HG03045 (cell line): ENCODE data around the gene EXOC6B.

Experiments
- ATAC-seq: cut with Tn5 transposase; IDR thresholded peaks from one replicate; pipeline ENCODE4 v1.9.1; 2021; ENCODE audit warnings: mild to moderate bottlenecking, moderate library complexity; ENCODE audit not compliant: unreplicated experiment

EXOC6B gene

DNA sequence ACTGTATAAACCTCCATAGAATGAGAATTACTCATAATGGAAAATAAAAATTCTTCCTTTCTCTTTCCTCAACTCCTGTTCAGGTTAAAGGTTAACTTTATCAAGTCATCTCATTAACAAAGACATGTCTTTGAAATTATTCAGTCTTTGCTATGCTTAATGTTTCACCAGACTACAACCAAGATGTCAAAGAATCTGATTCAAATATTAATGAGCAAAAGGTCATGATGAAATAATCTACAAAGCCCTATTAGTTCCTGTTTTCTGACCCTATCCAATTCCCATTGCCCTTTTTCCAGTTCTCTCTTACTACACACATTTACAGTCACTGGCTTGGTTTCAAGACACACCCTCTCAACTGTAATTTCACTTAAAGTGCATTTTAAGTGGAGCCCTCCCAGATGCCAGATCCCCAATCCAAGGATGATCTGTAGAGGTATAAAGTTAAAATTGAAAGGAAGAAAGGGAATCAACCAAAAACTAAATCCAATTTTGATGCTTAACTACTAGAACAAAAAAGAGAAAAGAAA lies 431.2 kb downstream of the EXOC6B start:
- ATAC-seq, result no peak

DNA sequence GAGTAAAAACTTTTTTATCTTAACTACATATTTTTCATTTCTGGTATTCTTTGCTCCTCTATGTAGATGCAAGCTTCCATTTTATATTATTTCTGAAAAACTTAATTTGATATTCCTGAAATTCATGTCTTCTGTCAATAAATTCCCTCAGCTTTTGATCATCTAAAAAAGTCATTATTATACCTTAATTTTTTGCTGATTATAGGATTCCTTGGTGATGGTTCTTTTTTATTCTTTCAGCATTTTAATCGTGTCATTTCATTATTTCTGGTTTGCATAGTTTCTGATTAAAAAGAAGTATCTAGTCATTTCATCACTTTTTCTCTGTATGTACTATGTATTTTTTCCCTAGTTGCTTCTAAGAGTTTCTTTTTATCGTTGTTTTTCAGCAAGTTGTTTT lies 436.4 kb downstream of the EXOC6B start:
- ATAC-seq, result no peak

DNA sequence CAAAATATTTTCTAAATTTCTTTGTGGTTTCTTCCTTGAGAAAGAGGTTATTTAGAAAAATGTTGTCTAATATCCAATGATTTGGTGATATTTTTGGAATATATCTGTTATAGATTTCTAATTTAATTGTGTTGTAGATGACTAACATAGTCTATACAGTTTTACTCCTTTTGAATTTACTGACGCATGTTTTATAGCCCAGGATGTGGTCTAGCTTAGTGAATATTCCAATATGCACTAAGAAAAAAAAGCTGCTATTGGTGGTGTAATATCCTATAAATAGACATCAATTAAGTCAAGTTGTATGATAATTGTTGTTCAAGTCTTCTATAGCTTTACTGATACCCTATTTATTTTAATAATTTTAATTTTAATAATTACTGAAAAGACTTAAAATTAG lies 437.6 kb downstream of the EXOC6B start:
- no peak for ATAC-seq

DNA sequence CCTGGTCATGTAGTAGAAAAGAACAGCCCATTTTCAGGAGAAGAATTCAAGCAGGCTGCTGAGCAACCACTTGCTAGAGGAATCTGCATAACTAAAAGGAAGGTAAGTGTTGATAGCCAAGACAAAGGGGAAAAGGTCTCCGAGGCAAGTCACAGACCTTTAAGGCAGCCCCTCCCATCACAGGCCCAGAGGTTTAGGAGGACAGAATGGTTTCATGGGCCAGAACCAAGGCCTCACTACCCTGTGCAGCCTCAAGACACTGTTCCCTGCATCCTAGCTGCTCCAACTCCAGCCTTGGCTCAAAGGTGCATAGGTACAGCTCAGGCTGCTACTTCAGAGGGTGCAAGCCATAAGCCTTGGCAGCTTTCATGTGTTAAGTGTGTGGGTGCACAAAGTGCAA lies 439.5 kb downstream of the EXOC6B start:
- no peak for ATAC-seq

DNA sequence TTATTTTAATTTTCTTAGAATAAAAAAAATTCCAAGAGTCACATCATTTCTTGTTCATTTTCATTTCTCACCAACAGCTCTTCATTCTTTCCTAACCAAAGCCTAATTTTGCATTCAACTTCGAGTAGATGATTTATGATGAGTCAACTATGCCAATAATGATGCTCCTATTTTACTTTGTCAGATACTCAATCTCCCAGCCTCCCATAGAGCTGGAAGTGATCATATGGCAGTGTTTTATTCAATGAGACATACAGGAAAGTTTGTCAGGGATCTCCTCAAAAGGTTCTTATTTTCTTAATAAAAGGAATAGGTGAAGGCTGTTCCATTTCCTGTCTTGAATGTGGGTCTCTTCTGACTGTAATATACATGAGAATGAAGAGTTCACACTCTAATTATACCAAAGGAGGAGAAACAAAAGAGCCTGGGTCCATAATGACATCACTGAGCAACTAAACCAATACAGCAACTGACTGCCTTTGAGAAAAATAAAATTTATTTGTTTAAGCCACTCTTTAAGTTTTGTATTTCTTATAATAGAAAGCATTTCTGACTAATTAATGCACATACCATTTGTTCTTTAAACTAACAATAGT lies 447.0 kb downstream of the EXOC6B start:
- no peak for ATAC-seq

DNA sequence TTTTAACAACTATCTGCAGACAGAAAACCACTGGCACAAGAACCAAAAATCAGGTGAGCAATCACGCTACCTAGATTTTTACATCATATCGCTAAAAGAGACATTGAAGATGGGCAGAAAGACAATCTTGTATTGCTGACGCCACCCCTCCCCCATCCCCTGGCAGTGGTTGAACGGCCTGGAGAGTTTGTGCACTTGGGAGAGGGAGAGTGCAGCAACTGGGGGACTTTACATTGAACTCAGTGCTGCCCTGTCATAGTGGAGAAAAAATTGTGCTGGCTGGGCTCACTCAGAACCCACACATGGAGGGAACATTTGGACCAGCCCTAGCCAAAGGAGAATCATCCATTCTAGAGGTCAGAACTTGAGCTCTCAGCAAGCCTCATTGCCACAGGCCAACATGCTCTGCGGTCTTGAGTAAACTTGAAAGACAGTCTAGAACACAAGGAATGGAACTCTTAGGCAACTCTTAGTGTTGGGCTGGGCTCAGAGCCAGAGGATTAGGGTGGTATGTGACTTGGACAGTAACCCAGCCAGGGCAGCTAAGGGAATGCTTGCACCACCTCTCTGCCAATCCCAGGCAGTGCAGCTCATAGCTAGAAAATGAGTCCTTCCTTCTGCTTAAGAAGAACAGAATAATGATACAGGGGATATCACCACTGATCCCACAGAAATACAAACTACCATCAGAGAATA lies 458.2 kb downstream of the EXOC6B start:
- no peak for ATAC-seq

DNA sequence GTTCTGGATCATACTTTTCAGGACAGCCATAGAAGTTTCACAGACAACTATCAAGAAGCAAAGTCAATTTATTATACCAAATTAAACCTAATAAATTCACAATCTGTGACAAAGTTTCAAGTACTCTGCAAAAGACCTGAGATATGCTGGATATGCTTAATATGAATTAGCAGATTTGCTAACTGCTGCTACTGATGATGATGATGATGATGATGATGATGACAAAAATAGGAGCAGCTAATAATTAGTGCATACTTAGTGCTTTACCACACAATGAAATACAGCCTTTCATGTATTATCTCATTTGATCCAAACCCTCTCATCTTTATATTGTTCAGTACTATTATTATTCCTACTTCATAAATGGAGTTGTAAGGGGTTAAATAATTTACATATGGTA lies 462.4 kb downstream of the EXOC6B start:
- no peak for ATAC-seq

DNA sequence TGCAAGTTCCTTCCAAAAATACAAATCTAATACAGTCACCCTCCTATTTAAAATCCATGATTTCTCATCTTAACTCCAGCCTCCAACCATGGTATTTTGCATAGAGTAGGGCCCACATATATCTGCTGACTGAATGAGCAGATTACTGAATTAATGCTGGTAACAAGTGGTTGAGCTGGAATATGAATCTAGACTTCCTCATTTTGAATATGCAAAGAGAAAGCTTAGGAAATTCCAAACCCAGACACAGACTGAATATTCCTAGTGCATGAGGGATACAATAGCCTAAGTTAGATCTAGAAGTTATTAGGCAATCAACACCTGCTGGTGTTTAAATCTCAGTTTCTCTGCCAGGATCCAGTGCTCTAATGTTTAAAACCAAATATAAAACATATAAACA lies 463.1 kb downstream of the EXOC6B start:
- no peak for ATAC-seq

DNA sequence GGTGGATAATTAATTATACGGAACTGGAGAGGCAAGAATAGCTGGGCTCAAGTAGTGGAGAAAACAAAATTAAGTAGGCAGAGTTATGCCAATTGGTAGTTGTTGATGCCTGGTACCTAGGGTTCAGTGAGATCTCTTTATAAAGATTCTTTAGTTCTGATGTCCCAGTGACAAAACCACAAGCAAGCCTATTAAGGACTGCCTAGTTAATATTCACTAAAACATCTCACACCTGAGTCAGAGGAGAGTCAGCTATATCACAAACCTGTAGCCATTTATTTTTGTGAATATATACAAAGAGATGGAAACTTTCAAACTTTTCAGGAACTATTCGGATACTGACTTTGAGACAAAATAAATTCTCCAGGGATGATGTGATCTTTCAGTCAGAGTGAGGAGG lies 464.3 kb downstream of the EXOC6B start:
- no peak for ATAC-seq

DNA sequence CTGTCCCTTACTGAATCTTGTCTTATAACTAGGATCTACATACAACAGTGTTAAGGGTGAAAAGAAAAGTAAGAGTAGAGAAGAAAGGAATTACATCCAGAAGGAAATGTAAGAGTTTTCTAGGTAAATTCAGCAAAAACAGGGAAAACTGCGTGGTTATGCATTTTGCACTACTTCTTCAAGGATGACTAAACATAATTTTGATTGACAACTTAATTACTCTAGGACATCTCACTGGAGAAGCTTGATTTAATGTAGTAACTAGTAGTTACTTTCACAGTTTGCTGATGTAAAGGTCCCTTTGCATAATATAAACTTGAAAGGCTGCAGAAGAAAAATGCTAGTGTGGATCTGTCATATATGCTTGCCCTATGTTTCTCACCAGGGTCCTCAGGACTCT lies 464.8 kb downstream of the EXOC6B start:
- no peak for ATAC-seq

DNA sequence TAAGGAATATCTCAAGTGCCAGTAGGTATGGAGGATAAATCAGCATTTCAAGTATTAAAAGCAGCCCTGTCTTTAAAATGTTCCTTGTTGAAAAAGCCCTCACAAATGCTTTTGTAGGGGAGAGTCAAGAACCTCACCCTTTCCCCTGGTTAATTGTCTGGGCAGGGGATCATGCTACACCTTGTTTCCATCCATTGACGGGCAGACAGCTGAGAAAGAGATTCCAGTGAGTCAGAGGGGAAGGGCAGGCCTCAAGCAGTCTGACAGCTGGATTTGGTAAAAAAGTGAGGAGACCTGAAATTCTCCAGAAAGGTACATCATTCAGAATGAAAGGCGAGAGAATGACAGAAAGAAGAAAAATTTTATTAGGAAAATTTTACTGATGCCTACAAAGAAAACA lies 475.0 kb downstream of the EXOC6B start:
- no peak for ATAC-seq

DNA sequence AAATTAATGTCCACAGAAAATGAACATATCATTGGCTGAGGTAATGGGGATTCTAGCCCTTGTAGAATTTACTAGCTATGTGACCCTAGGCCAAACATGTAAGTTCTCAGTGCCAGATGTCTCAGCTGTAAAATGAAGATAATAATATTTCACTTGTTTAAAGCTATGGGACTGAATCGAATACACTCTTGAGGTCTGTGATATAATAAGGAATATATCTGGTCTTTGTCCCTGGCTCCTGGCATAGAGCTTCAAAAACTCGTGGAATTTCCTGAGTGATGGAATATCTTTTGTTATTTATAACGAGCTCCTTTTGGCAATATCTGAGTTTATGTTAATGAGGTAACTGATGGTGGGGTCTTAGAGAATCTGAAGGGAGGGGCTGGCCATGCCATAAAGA lies 476.8 kb downstream of the EXOC6B start:
- ATAC-seq, result no peak

DNA sequence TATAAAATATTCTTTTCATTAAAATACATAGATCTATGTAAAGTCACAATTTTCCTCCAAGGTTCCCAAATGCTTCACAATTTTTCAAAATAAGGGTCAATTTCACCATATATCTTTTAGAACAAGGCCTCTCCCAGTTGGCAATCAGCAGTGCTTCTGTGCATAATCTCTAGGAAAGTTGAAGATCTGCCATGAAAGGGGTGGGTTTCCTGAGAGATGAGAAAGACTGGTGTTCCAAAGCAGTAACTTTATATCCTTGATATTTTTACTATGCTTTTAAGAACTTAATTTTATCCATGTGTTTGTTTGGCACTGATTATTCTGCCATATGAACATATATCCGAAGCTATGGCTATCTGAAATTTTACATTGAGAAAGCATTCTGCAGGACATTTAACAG lies 478.8 kb downstream of the EXOC6B start:
- ATAC-seq, result no peak

DNA sequence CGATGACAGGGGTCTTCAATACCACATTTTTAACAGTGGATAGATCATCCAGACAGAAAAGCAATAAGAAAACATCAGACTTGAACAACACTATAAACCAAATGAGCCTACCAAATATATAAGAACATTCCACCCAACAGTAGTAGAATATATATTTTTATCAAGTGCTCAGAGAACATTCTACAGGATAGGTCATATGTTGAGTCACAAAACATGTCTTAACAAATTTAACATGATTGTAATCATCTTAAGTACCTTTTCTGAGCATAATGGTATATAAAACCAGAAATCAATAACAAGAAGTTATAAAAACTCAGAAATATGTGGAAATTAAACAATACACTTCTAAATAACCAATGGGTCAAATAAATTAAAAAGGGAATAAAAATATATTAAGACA lies 484.2 kb downstream of the EXOC6B start:
- no peak for ATAC-seq

DNA sequence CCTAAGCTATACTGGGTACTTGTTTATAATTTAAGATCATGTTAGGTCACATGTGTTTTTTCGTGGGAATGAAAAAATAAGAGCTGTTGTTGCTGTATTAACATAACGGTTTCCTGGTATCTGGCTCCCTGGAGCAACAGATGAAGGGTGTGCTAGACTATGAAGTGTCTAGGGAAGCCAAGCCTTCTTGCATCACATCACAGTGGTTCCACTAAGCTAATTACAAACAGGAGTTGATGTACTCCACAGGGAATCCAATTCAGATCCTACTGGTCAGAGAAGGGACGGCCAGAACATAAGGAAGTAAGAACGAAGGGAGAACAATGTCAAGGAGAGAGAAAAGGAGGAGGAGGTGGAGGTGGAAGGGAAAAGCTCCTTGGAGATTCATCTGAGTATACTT lies 485.2 kb downstream of the EXOC6B start:
- no peak for ATAC-seq

DNA sequence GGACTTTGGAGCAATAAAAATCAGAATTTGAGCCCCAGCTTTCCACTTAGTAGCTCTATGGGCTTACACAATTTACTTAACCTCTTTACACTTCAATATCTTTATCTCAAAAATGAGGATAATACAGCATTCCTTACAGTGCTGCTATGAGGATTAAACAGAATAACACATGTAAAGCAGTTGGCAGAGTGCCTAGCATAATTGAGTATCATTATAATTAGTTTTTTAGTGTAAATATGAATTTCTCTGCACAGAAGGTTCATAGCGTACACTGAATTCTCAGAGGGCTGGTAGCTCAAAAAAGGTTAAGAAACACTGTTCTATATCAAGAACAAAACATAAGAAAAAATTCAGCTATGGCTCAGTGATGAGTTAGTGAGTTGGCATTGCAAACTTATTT lies 487.8 kb downstream of the EXOC6B start:
- ATAC-seq, result no peak

DNA sequence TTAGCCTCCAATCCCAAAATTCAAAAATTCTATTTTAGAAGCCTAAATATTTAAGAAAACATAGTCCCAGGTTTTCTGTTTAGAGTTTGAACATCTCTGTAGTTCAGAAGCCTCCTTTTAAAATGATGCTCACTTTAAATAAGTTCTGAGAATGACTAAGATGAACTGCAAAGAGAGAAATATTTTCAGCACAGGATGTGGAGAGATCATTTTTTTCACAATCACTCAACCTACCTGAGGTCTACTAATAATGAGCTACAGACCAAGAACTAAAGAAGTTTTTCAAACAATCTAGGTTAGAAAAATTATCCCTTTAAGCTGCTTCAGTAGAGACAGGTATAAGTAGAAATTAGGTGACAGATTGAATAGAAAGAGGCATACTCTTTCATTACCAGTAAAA lies 493.1 kb downstream of the EXOC6B start:
- no peak for ATAC-seq

DNA sequence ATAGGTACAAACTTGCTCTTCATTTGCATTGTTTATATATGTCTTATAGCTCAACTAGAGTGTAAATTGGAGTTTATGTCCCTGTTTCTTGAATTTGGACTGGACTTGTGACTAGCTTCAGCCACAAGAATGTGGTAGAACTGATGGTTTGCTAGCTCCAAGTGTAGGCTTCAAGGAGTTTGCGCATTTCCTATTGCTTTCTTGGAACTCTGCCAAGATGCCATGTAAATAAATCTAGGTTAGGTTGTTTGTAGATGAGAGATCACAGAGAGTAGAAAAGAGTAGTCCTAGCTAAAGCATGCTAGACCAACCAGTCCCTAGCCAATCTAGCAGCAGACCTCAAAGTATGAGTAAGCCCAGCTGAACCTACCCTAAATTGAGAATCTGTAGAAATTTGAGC lies 495.2 kb downstream of the EXOC6B start:
- no peak for ATAC-seq

DNA sequence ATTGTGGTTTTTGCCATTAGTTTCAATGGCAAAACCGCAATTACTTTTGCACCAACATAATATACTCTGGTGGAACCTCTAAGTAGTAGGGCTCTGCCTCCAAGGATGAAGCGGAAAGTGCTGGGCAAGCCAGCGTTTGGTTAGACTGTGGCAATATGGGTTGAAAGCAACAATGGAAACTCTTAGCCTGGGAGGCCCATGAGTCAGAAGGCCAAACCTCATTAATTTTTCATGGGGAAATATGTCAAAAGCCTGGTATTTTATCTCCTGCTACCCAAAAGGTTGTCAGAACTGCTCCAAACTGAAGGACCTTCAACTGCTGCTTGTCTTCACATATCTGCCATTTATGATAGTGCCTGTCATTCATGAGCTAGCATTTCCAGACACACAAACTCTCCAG lies 499.1 kb downstream of the EXOC6B start:
- no peak for ATAC-seq

DNA sequence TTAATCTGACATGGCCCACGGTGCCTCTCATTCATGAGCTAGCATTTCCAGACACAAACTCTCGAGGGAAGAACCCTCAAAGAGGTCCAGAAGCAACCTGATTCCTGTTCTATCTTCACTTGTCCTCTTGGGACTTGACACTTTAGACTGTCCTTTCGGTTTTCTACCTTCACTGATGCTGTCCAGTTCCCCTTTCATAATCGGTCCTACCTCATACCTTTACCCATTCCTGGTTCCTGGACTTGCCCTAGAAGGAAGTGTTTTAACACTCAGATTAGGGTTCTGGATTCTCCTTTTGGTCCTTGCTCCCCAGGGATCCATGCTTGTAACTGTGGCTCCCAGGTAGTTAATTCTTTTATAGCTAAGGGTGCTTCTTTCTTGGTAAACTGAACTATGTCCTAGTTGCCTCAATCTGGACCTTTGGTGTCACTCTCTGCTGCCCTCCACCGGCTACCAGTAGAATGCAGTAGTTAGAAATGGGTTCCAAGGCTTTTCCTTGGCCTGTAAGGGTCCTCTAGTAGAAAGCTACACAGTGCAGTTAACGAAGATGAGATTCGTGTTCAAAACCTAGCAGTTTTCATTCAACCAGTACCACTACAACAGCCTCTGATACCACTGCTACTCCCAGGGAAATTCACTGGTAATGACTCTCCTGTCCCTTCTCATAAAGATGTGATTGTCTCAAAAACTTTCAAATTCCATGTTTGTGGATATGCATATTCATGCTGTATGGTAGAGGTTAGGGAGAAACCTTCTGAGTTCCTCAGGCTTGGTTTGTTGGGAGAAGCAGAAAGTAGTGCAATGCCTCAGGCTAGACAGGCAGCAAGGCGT lies 500.0 kb downstream of the EXOC6B start:
- no peak for ATAC-seq

DNA sequence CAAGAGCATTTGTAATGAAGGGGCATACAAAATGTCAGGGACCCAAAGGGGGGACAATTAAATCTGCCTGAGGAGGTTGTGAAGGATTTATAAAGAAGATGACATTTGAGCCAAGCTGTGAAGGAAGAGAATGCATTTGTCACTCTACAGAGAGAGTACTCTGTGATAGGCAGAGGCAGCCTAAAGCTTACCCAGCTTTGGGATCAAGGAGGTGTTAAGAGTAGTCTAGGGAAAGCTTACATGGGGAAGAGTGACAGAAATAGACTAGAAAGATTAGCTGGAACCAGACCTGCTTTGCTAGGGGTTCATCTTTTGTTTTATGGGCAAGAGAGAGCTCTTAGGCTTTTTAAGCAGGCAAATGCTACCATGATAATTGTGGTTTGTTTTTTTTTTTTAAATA lies 509.1 kb downstream of the EXOC6B start:
- ATAC-seq, result no peak

DNA sequence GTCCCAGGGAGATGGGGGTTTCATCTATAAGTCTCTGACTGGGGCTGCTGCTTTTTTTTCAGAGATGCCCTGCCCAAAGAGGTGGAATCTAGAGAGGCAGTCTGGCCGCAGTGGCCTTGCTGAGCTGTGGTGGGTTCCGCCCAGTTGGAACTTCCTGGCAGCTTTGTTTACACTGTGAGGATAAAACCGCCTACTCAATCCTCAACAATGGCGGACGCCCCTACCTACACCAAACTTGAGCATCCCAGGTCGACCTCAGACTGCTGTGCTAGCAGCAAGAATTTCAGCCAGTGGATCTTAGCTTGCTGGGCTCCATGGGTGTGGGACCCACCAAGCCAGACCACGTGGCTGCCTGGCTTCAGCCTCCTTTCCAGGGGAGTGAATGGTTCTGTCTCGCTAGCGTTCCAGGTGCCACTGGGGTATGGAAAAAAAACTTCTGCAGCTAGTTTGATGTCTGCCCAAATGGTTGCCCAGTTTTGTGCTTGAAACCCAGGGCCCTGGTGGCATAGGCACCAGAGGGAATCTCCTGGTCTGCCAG lies 525.6 kb downstream of the EXOC6B start:
- no peak for ATAC-seq
